Thoracic aorta (tissue), 2 donors: ENCODE measurements around the gene TNKS2. TPM values are rescaled to one million over a fixed set of nuclear protein-coding genes. Genes with fewer than 3 reads are reported as not detected.
"Not testable (repeated sequence)": the region's sequence is repeated elsewhere in the genome, so short reads cannot be mapped to it uniquely, and the experiment has no call there.

Experiments used
- ATAC-seq: fragments of 150-250 bp; one replicate; pipeline ENCODE4 v1.8.0; 2017; ENCODE audit warnings: low read depth; ENCODE audit not compliant: insufficient number of reproducible peaks, low FRiP score
- DNase-seq: peaks from one replicate; pipeline ENCODE4 v3.0.0-alpha.2; 2020; ENCODE audit warnings: low spot score
- H3K27ac ChIP-seq, 2 donors: fragments of 200-600 bp; sonication (generic); 1 replicate in 1 of 2; 2 replicates in 1 of 2; pipeline ENCODE4 v1.5.1; 2016; ENCODE audit warnings: mild to moderate bottlenecking in 2 of 2, moderate library complexity in 2 of 2
- H3K27me3 ChIP-seq: fragments of 200-600 bp; sonication (generic); replicated peaks from 2 replicates; pipeline ENCODE4 v1.6.0; 2016; ENCODE audit warnings: mild to moderate bottlenecking; ENCODE audit not compliant: insufficient read depth
- H3K36me3 ChIP-seq: fragments of 200-600 bp; sonication (generic); one replicate; pipeline ENCODE4 v1.5.1; 2016
- H3K4me1 ChIP-seq, 2 donors: fragments of 200-600 bp; sonication (generic); 1 replicate in 1 of 2; 2 replicates in 1 of 2; pipeline versions ENCODE4 v1.5.1 to v1.6.0; 2016; ENCODE audit warnings: low read depth in 2 of 2, mild to moderate bottlenecking in 1 of 2; ENCODE audit not compliant: control insufficient read depth in 1 of 2
- H3K4me3 ChIP-seq: fragments of 200-600 bp; sonication (generic); 2 replicates; pipeline ENCODE4 v1.5.1; 2016; ENCODE audit warnings: mild to moderate bottlenecking
- H3K9me3 ChIP-seq: fragments of 200-600 bp; sonication (generic); 2 replicates; pipeline ENCODE4 v1.5.1; 2016
- total RNA-seq, 2 donors: library from RNA; depleted of rRNA; stranded (reverse); fragments of >200 nt; gene quantifications; one replicate each; pipeline versions ENCODE4 v1.1.0 to v1.2.3, GENCODE V29; 2016
- TF ChIP-seq, protein P1 (sequence below): fragments of 200-600 bp; sonication (generic); IDR thresholded peaks from one replicate; pipeline ENCODE4 v1.5.1; 2019; ENCODE audit warnings: antibody characterized with exemption

TNKS2 gene
- total RNA-seq, 2 donors from 2014 or later: 45.1 to 73.1 TPM

DNA sequence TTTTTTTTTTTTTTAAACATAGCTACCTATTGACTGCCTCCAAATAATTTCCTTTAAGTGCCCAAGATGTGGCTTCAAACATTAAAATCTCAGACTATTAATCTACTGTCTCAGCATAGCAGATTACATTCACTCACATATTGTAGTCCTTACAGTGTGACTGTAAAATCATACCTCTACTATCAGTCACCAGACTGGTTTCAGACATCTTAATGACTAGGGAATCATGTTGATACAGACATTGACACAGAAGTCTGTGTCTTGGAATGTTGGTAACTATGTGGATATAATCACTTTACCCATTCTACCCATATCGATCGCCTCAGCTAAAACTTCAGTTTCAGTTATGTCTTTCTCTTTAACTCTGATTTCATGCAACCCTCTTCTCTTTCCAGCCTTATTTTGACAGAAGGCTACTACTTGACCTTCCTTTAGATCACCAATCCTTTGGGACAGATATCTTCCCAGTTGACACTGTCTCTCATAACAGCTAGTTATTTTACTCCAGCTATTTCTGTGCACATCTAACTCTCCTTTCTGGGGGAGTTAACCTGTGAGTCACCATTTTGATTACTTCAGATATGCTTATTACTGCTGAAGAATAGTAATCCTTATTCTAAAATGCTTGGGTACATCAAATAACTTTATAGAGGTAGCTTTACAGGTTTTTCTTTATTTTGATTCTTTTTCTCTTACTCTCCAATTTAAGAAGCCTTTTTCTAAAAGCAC is 7.0 kb downstream of the TNKS2 start:
- ATAC-seq: no peak
- no peaks in the 10 kb centered on the region for H3K27me3 ChIP-seq
- TF ChIP-seq, protein P1, sequence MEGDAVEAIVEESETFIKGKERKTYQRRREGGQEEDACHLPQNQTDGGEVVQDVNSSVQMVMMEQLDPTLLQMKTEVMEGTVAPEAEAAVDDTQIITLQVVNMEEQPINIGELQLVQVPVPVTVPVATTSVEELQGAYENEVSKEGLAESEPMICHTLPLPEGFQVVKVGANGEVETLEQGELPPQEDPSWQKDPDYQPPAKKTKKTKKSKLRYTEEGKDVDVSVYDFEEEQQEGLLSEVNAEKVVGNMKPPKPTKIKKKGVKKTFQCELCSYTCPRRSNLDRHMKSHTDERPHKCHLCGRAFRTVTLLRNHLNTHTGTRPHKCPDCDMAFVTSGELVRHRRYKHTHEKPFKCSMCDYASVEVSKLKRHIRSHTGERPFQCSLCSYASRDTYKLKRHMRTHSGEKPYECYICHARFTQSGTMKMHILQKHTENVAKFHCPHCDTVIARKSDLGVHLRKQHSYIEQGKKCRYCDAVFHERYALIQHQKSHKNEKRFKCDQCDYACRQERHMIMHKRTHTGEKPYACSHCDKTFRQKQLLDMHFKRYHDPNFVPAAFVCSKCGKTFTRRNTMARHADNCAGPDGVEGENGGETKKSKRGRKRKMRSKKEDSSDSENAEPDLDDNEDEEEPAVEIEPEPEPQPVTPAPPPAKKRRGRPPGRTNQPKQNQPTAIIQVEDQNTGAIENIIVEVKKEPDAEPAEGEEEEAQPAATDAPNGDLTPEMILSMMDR: no peak

DNA sequence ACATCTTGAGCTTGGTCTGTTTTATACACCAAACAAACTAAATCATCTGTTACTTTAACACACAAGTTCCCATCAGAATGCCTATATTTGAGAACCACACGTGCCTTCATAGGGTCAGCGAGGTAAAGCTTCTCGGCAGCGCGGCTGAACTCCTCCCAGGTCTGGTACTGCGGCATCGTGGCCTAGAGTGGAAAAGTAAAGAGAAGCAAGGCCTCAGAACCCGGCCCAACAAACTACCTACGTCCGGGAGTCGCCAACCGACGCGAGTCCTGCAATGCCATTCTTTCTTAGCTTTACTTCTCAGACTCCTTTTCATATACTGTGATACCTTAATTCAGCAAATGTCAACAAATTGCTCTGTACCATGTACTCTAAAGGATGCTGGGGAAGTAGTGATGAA is 9.0 kb downstream of the TNKS2 start:
- H3K4me1 ChIP-seq: peaks cover 4 to 23% of the 10 kb centered on the region in 2 donors
- not testable (repeated sequence) for ATAC-seq, H3K4me3 ChIP-seq, H3K27ac ChIP-seq, H3K27me3 ChIP-seq, DNase-seq, H3K9me3 ChIP-seq, H3K36me3 ChIP-seq

More for the DNA sequence above, 7.0 kb downstream of the TNKS2 start:
- H3K36me3 ChIP-seq: no peaks in the 10 kb centered on the region
- H3K4me1 ChIP-seq: peaks cover 12 to 38% of the 10 kb centered on the region in 2 donors
- no peak overlapping the region for H3K27ac ChIP-seq
- H3K9me3 ChIP-seq: no peaks in the 10 kb centered on the region
- H3K4me3 ChIP-seq: no peak overlapping the region
- no peak for DNase-seq

DNA sequence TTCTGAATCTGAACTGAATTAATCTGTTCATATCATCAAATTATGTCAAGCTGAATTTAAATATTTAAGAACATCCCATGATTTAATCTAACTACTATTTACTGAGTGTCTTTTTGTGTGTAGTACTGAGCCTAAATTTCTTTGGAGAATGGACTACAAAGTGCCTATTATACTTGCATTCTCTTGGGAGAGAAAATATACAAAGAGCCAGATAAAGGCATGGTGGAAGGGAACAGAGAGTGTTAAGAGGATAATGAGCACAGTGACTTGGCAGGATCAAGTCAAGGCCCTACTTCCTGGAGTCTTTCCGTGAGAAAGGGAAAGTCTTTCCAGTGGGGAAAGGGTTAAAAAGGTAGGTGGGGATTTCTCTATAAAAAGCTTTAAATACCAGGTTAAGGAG is 15.0 kb downstream of the TNKS2 start:
- Histone ChIP-seq H3K4me3 (no peak overlapping the region), H3K36me3 (peaks cover 23% of the 10 kb centered on the region), H3K27ac (no peak overlapping the region), H3K9me3 (no peaks in the 10 kb centered on the region), H3K27me3 (no peaks in the 10 kb centered on the region), H3K4me1 (peaks cover 0 to 29% of the 10 kb centered on the region in 2 donors)
- ATAC-seq (no peak), DNase-seq (no peak)
- TF ChIP-seq, protein P1: no peak

DNA sequence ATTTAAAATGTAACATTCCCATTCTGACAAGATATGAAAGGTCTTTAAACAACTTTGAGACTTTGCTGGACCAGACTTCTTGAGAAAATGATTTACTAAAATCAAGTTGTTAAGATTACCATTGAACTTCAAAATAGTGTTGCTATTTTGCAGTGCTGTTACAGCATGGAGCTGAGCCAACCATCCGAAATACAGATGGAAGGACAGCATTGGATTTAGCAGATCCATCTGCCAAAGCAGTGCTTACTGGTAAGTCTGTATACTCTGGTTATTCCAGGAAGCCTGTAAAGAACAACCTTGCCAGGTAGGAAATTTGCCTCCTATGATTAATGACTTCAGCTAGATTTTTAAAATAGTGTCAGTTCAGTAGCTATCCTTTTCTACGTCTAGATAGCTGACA is 18.8 kb downstream of the TNKS2 start:
- ATAC-seq (no peak), DNase-seq (no peak)
- Histone ChIP-seq H3K36me3 (peaks cover 37% of the 10 kb centered on the region), H3K27me3 (no peaks in the 10 kb centered on the region), H3K4me1 (peaks cover 0 to 29% of the 10 kb centered on the region in 2 donors), H3K9me3 (no peaks in the 10 kb centered on the region), H3K27ac (no peak overlapping the region), H3K4me3 (no peak overlapping the region)
- TF ChIP-seq, protein P1: no peak

DNA sequence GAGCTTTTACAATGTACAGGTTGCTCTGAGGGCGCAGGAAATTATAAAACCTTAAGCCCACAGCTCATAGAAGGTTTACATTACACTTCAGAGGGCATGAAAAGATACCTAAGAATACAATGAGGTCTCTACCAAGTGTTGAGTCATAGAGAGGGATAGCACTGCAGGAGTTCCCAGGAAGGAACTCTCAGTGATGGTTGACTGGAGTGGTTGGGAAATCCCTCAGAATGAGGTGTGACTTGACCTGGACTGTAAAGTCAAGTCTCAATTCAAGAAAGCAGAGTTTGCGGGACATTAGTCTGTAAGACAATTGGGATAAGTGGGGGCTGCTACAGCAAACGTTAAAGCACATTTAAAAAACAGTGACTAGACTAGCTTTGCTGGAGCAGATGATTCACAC is 21.9 kb downstream of the TNKS2 start:
- DNase-seq: no peak
- Histone ChIP-seq H3K4me3 (no peak overlapping the region), H3K27ac (no peak overlapping the region), H3K4me1 (peaks cover 0 to 14% of the 10 kb centered on the region in 2 donors), H3K9me3 (no peaks in the 10 kb centered on the region), H3K27me3 (no peaks in the 10 kb centered on the region), H3K36me3 (peaks cover 41% of the 10 kb centered on the region)
- TF ChIP-seq, protein P1: no peak
- ATAC-seq: no peak

DNA sequence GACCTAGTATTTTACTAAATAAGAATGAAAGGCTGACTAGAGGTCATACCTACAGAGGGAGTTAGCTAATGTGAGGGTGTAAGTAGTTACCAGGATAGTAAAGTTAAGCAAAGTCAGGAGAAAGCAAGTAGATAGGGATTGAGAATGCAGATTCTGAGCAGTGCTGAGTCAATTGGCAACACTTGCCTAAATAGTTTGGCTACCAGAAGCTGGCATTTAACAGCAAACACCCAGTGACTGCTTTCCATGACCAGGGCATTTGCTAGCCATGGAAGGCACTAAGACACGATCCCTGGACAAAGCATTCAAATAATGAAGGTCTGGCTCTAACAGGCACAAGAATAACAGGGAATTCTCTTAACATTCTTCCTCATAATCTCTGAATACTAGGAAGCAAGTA is 25.9 kb downstream of the TNKS2 start:
- Histone ChIP-seq H3K36me3 (peaks cover 41% of the 10 kb centered on the region), H3K27ac (no peak overlapping the region), H3K27me3 (no peaks in the 10 kb centered on the region), H3K4me1 (no peaks in the 10 kb centered on the region), H3K4me3 (no peak overlapping the region), H3K9me3 (no peaks in the 10 kb centered on the region)
- ATAC-seq: no peak
- TF ChIP-seq, protein P1: no peak
- no peak for DNase-seq
